NT2/D1 (cell line): ENCODE results near the gene TTYH3.

Source experiments
- YY1 ChIP-seq: IDR thresholded peaks from 2 replicates; pipeline ENCODE4 v1.6.1; 2011; ENCODE audit not compliant: insufficient read length, insufficient read depth
- ZNF274 ChIP-seq: IDR thresholded peaks from 2 replicates; pipeline ENCODE4 v1.6.1; 2011; ENCODE audit warnings: mild to moderate bottlenecking, low read depth, low read length

DNA sequence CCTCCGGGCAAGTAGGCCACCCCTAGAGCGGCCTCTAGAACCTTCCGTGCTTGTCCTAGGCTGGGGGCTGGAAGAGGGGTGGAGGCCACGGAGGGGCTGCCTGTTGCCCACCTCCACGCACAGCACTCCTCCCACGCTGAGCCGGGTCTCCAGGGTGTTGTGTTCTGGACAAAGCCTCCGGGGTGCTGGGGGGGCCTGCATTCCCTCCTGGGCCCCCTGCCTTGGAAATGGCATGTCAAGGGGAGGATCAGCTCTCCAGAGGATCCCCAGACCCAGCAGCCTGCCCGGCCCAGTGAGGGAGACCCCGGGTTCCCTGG, 8.1 kb upstream of the TTYH3 start:
- TF ChIP-seq ZNF274 (no peak), YY1 (no peak)
